Neuronal stem cell (in vitro differentiated cells): ENCODE results near the gene AP3B1. TPM values are rescaled to one million over a fixed set of nuclear protein-coding genes. Genes with fewer than 3 reads are reported as not detected.

Source experiments
- DNase-seq: peaks from one replicate; pipeline ENCODE4 v3.0.0-alpha.2; 2013; ENCODE audit warnings: low spot score
- H2AFZ ChIP-seq: one replicate; pipeline ENCODE4 v1.6.1; 2013; ENCODE audit warnings: mild to moderate bottlenecking, low read length, inconsistent platforms
- H2AK5ac ChIP-seq: 2 replicates; pipeline ENCODE4 v1.6.1; 2013; ENCODE audit warnings: low read depth, mild to moderate bottlenecking, inconsistent platforms, low read length, moderate library complexity, mixed read lengths
- H2BK120ac ChIP-seq: 2 replicates; pipeline ENCODE4 v1.6.1; 2013; ENCODE audit warnings: low read depth, mild to moderate bottlenecking, inconsistent platforms, low read length, moderate library complexity, mixed read lengths
- H2BK12ac ChIP-seq: one replicate; pipeline ENCODE4 v1.6.1; 2013; ENCODE audit warnings: low read length, inconsistent platforms
- H2BK15ac ChIP-seq: 2 replicates; pipeline ENCODE4 v1.6.1; 2013; ENCODE audit warnings: mild to moderate bottlenecking, low read length, inconsistent platforms, mixed read lengths
- H2BK5ac ChIP-seq: one replicate; pipeline ENCODE4 v1.6.1; 2013; ENCODE audit warnings: inconsistent platforms, mild to moderate bottlenecking, low read length, moderate library complexity
- H3K14ac ChIP-seq: one replicate; pipeline ENCODE4 v1.6.1; 2013; ENCODE audit warnings: low read length, inconsistent platforms
- H3K18ac ChIP-seq: 2 replicates; pipeline ENCODE4 v1.6.1; 2013; ENCODE audit warnings: low read length, inconsistent platforms
- H3K23ac ChIP-seq: 2 replicates; pipeline ENCODE4 v1.6.1; 2013; ENCODE audit warnings: low read depth, mild to moderate bottlenecking, mixed read lengths, low read length, inconsistent platforms; ENCODE audit not compliant: poor library complexity
- H3K27ac ChIP-seq: replicated peaks from 3 replicates; pipeline ENCODE4 v1.5.1; 2013; ENCODE audit warnings: low read length, inconsistent platforms
- H3K27me3 ChIP-seq, 3 experiments: 2 replicates each; pipeline ENCODE4 v1.6.1; 2013; ENCODE audit warnings: low read length in 3 of 3, mild to moderate bottlenecking in 2 of 3, inconsistent platforms in 1 of 3, low read depth in 1 of 3, mixed read lengths in 1 of 3, moderate library complexity in 1 of 3; ENCODE audit not compliant: control insufficient read depth in 3 of 3, insufficient read depth in 3 of 3
- H3K36me3 ChIP-seq, 2 donors: replicated peaks in 1 of 2; 2 replicates each; pipeline ENCODE4 v1.6.1; 2013; ENCODE audit warnings: low read length in 2 of 2; ENCODE audit not compliant: control insufficient read depth in 2 of 2, insufficient read depth in 2 of 2
- H3K4ac ChIP-seq: 2 replicates; pipeline ENCODE4 v1.6.1; 2013; ENCODE audit warnings: inconsistent platforms, mild to moderate bottlenecking, low read length, moderate library complexity
- H3K4me1 ChIP-seq, 2 donors: 1 replicate in 1 of 2; 2 replicates in 1 of 2; pipeline ENCODE4 v1.6.1; 2013; ENCODE audit warnings: low read length in 2 of 2, low read depth in 1 of 2; ENCODE audit not compliant: control insufficient read depth in 2 of 2, insufficient read depth in 1 of 2
- H3K4me2 ChIP-seq: one replicate; pipeline ENCODE4 v1.6.1; 2013; ENCODE audit warnings: mild to moderate bottlenecking, low read length, inconsistent platforms; ENCODE audit not compliant: insufficient read depth, poor library complexity, severe bottlenecking
- H3K4me3 ChIP-seq, 2 donors: 2 replicates each; pipeline ENCODE4 v1.5.1; 2013; ENCODE audit warnings: low read length in 2 of 2, mild to moderate bottlenecking in 2 of 2, inconsistent platforms in 1 of 2, moderate library complexity in 1 of 2
- H3K79me1 ChIP-seq: one replicate; pipeline ENCODE4 v1.6.1; 2013; ENCODE audit warnings: low read depth, mild to moderate bottlenecking, inconsistent platforms, low read length, moderate library complexity
- H3K9ac ChIP-seq: one replicate; pipeline ENCODE4 v1.6.1; 2013; ENCODE audit warnings: mild to moderate bottlenecking, low read depth, low read length, inconsistent platforms; ENCODE audit not compliant: poor library complexity
- H3K9me3 ChIP-seq, 2 donors: replicated peaks in 1 of 2; 2 replicates each; pipeline versions ENCODE3 to v1.6.1; 2013; ENCODE audit warnings: low read length in 2 of 2, mild to moderate bottlenecking in 2 of 2, inconsistent platforms in 1 of 2, low read depth in 1 of 2, mixed read lengths in 1 of 2, moderate library complexity in 1 of 2; ENCODE audit not compliant: control insufficient read depth in 2 of 2, insufficient read depth in 1 of 2
- H4K8ac ChIP-seq: one replicate; pipeline ENCODE4 v1.6.1; 2013; ENCODE audit warnings: low read depth, mild to moderate bottlenecking, inconsistent platforms, low read length, moderate library complexity
- H4K91ac ChIP-seq: one replicate; pipeline ENCODE4 v1.6.1; 2013; ENCODE audit warnings: low read length, low read depth, mild to moderate bottlenecking, inconsistent platforms; ENCODE audit not compliant: poor library complexity
- WGBS, 2 donors: extraction: QIAGEN DNeasy Blood & Tissue Kit; methylation state at CpG; one replicate each; pipeline ENCODE4 v1.1.7; 2013; ENCODE audit warnings: missing lambda C conversion rate in 2 of 2, mixed read lengths in 1 of 2; ENCODE audit not compliant: insufficient read length in 2 of 2, insufficient replicate concordance in 1 of 2; ENCODE audit errors: extremely low coverage in 2 of 2; 5-methylcytosine and 5-hydroxymethylcytosine counted together
- polyA plus RNA-seq, 2 experiments: library from polyadenylated mRNA; stranded (reverse); fragments of 200-250 nt; gene quantifications; one replicate each; pipeline ENCODE4 v1.2.3, GENCODE V29; 2013

AP3B1 gene, protein sequence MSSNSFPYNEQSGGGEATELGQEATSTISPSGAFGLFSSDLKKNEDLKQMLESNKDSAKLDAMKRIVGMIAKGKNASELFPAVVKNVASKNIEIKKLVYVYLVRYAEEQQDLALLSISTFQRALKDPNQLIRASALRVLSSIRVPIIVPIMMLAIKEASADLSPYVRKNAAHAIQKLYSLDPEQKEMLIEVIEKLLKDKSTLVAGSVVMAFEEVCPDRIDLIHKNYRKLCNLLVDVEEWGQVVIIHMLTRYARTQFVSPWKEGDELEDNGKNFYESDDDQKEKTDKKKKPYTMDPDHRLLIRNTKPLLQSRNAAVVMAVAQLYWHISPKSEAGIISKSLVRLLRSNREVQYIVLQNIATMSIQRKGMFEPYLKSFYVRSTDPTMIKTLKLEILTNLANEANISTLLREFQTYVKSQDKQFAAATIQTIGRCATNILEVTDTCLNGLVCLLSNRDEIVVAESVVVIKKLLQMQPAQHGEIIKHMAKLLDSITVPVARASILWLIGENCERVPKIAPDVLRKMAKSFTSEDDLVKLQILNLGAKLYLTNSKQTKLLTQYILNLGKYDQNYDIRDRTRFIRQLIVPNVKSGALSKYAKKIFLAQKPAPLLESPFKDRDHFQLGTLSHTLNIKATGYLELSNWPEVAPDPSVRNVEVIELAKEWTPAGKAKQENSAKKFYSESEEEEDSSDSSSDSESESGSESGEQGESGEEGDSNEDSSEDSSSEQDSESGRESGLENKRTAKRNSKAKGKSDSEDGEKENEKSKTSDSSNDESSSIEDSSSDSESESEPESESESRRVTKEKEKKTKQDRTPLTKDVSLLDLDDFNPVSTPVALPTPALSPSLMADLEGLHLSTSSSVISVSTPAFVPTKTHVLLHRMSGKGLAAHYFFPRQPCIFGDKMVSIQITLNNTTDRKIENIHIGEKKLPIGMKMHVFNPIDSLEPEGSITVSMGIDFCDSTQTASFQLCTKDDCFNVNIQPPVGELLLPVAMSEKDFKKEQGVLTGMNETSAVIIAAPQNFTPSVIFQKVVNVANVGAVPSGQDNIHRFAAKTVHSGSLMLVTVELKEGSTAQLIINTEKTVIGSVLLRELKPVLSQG
- polyA plus RNA-seq (2013, experiment 1 of 2), result 41.5 TPM
- 42.0 TPM for polyA plus RNA-seq (2013, experiment 2 of 2)

- H3K27me3 ChIP-seq, result peaks cover 0 to 6% (median 3%) of the 10 kb centered on the region in 3 experiments
- H3K4ac ChIP-seq, result no peak within 1 kb of the TSS
- peak within 1 kb of the TSS; percentile 94 for H3K18ac ChIP-seq
- peak within 1 kb of the TSS; percentile 96 for H2BK15ac ChIP-seq
- WGBS, 2 donors, result no CpG with 5 or more reads among the region's 53 CpGs
- H2AK5ac ChIP-seq, result no peak within 1 kb of the TSS
- H3K23ac ChIP-seq, result peak within 1 kb of the TSS; percentile 81
- H2BK120ac ChIP-seq, result no peak within 1 kb of the TSS
- H2BK5ac ChIP-seq, result peak within 1 kb of the TSS; percentile 77
- peak within 1 kb of the TSS; percentile 94 for H3K14ac ChIP-seq
- no peak within 1 kb of the TSS for H4K91ac ChIP-seq
- peak; percentile 99 for DNase-seq
- peak within 1 kb of the TSS; percentile 92 for H3K9ac ChIP-seq
- no peak within 1 kb of the TSS for H2BK12ac ChIP-seq
- H3K9me3 ChIP-seq, result no peaks in the 10 kb centered on the region
- peak within 1 kb of the TSS; percentile 64 to 84 for H3K4me3 ChIP-seq
- peaks cover 0 to 16% of the 10 kb centered on the region in 2 donors for H3K36me3 ChIP-seq
- H3K4me1 ChIP-seq, result peaks cover 0 to 5% of the 10 kb centered on the region in 2 donors
- no peak within 1 kb of the TSS for H4K8ac ChIP-seq
- peak within 1 kb of the TSS; percentile 67 for H3K4me2 ChIP-seq
- peak within 1 kb of the TSS; percentile 87 for H2AFZ ChIP-seq
- H3K79me1 ChIP-seq, result no peaks in the 10 kb centered on the region
- H3K27ac ChIP-seq, result peak within 1 kb of the TSS; percentile 87
Measured at GRCh38 chr5:78294248-78295034, at the start of gene AP3B1. AP3B1 (minus strand) TSS chr5:78294698; CDS start chr5:78294579, 119 bp downstream.

GRCh38 chr5:78341440-78341839 is 46.9 kb upstream of the AP3B1 start:
- Histone ChIP-seq H4K91ac (no peak overlapping the region), H2AFZ (no peak overlapping the region), H3K36me3 (no peaks in the 10 kb centered on the region), H3K79me1 (peaks cover 2% of the 10 kb centered on the region), H2BK12ac (no peak overlapping the region), H3K23ac (no peak overlapping the region), H2AK5ac (no peak overlapping the region), H2BK5ac (no peak overlapping the region), H3K14ac (no peak overlapping the region), H3K9ac (no peak overlapping the region), H3K27ac (no peak overlapping the region), H3K9me3 (peaks cover 1 to 11% of the 10 kb centered on the region in 2 donors), H3K4me3 (no peak overlapping the region), H3K27me3 (no peaks in the 10 kb centered on the region), H3K4me2 (no peak overlapping the region), H3K18ac (no peak overlapping the region), H3K4me1 (peaks cover 3 to 6% of the 10 kb centered on the region in 2 donors), H2BK15ac (no peak overlapping the region), H3K4ac (no peak overlapping the region), H2BK120ac (no peak overlapping the region), H4K8ac (no peak overlapping the region)
- WGBS, 2 donors, result no CpG with 5 or more reads among the region's 3 CpGs
- DNase-seq, result no peak

- Histone ChIP-seq H3K4me3 (no peak overlapping the region), H2BK5ac (no peak overlapping the region), H3K4ac (no peak overlapping the region), H2AK5ac (no peak overlapping the region), H3K79me1 (peaks cover 2% of the 10 kb centered on the region), H2BK15ac (no peak overlapping the region), H4K91ac (no peak overlapping the region), H3K23ac (no peak overlapping the region), H2BK120ac (no peak overlapping the region), H3K14ac (no peak overlapping the region), H4K8ac (no peak overlapping the region), H3K18ac (no peak overlapping the region), H3K27ac (no peak overlapping the region), H3K36me3 (no peaks in the 10 kb centered on the region), H3K9ac (no peak overlapping the region), H3K4me2 (no peak overlapping the region), H2BK12ac (no peak overlapping the region), H3K9me3 (peaks cover 1 to 11% of the 10 kb centered on the region in 2 donors), H3K27me3 (no peaks in the 10 kb centered on the region), H3K4me1 (no peaks in the 10 kb centered on the region), H2AFZ (no peak overlapping the region)
- WGBS, 2 donors, result no CpG with 5 or more reads among the region's 5 CpGs
- no peak for DNase-seq
Measured at GRCh38 chr5:78339617-78340436, 45.3 kb upstream of the AP3B1 start.
